Right lobe of liver (tissue), 4 donors: ENCODE measurements around the gene RERE.

Experiments used
- CTCF ChIP-seq, 4 donors: fragments of 200-600 bp in 3 of 4; fragments of 450-650 bp in 1 of 4; IDR thresholded peaks; one replicate each; pipeline versions ENCODE4 v1.5.1 to v1.8.0; 2016 to 2022; ENCODE audit warnings: antibody characterized with exemption in 4 of 4, mild to moderate bottlenecking in 2 of 4
- POLR2A ChIP-seq: fragments of 450-650 bp; IDR thresholded peaks from one replicate; pipeline ENCODE4 v1.6.1; 2017; ENCODE audit warnings: antibody characterized with exemption, mild to moderate bottlenecking
- donor health status: DM: no; HTN: no; CAD: no.
- donor health status: DM: no; HTN: no; CAD: no.
- donor health status: DM: no; HTN: yes; CAD: no.

GRCh38 chr1:8716238-8716637, 101.2 kb downstream of the RERE start:
- TF ChIP-seq CTCF (IDR thresholded peaks at IDR 0.05): no peak
- no peak for TF ChIP-seq POLR2A
